ENCODE measurements around the gene CWF19L2.

The CWF19L2 gene

GRCh38 chr11:107301878-107302277 is 155.7 kb downstream of the CWF19L2 start:
- no peak for DNase-seq (ENCODE audit: low spot score)

GRCh38 chr11:107293677-107294344 is 163.8 kb downstream of the CWF19L2 start:
- no peak for DNase-seq (ENCODE audit: low spot score)

- no peak for DNase-seq (ENCODE audit: low spot score)
Measured at GRCh38 chr11:107282195-107282594, 175.4 kb downstream of the CWF19L2 start.
